ACHN (cell line): ENCODE results near the gene CTRB1.
"Not testable (repeated sequence)": the region's sequence is repeated elsewhere in the genome, so short reads cannot be mapped to it uniquely, and the experiment has no call there.

Source experiments
- DNase-seq: peaks from one replicate; pipeline ENCODE4 v3.0.0-alpha.2; 2015
- in situ Hi-C: cut with HindIII; loops from 2 replicates; pipeline ENCODE4 v1.10.0; 2017; ENCODE audit warnings: low sequenced_read_pairs, low pct_ligation_motif_present, low pct_unique_long_range_greater_than_20kb

The CTRB1 gene

DNA sequence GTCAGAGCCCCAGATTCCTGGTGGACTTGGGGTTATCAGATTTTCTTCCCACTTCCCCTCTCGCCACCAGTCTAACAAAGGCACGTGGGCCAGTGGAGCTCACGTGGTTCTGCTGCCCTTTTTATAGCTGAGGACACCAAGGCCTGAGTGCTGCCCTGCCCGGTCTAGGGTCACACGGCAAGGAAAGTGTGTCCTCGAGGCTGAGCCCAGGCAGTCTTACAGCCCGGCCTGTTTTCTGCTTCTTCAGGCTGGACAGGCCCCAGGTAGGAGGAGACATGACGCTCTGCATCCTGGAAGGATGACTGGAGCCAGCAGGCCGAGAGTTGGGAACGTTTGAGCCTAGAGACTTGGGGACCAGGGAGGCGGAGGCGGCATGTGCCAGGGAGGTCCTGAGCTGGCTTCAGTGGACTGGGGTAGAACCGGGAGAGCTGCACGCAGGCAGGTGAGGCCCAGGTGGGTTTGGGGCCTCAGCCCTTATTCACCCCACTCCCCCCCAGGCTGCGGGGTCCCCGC, 3.5 kb downstream of the CTRB1 start:
- no peak for DNase-seq
- in situ Hi-C loops, result no loop called here

DNA sequence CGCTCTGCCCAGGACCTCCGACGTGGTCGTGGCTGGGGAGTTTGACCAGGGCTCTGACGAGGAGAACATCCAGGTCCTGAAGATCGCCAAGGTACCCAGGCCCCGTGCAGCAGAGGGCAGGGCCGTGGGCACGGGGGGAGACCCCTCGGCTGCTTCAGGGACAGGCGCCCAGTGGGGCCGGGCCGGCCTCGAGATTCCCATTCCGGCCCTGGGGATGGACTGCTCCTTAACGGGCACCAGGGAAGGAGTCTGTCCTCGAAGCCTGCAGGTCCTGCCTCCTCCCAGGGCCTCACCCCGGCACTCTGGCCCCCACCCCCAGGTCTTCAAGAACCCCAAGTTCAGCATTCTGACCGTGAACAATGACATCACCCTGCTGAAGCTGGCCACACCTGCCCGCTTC, 4.3 kb downstream of the CTRB1 start:
- in situ Hi-C loops, result not testable (repeated sequence)

DNA sequence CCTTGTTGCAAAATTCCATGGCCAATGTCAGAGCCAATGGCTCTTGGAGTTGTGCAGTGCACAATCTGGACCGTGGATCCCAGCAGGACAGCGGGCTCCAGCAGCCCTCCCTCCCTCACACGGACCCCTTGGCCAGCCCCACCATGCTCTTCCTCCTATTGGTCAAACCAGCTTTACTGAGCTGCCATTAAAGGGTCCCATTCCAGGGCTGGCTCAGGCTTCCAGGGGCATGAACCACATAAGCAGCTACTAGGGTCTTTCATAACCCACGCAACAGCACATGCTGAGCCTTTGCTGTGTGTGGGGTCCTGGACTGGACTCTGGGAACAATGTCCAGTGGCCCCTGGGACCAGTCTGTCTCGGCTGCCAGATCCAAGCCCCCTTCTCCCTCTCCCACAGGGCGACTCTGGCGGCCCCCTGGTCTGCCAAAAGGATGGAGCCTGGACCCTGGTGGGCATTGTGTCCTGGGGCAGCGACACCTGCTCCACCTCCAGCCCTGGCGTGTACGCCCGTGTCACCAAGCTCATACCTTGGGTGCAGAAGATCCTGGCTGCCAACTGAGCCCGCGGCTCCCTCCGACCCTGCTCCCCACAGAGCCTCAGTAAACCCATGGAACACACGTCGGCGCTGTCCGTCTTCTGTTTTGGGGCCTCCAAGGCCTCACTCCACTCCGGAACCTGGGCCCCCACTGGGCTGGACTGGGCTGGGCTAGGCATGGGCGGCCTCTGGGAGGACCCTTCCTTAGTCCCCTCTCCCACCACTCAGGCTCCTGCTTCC, 5.7 kb downstream of the CTRB1 start:
- in situ Hi-C loops, result loop anchor here (25.0 kb wide), 1 partner anchor 163 kb away; no protein-coding TSS in a partner anchor
- no peak for DNase-seq

More for the DNA sequence above, 4.3 kb downstream of the CTRB1 start:
- DNase-seq, result not testable (repeated sequence)

- in situ Hi-C loops, result loop anchor here (25.0 kb wide), 1 partner anchor 162 kb away; no protein-coding TSS in a partner anchor
Observed at GRCh38 chr16:75225092-75225491, 6.3 kb downstream of the CTRB1 start.

DNA sequence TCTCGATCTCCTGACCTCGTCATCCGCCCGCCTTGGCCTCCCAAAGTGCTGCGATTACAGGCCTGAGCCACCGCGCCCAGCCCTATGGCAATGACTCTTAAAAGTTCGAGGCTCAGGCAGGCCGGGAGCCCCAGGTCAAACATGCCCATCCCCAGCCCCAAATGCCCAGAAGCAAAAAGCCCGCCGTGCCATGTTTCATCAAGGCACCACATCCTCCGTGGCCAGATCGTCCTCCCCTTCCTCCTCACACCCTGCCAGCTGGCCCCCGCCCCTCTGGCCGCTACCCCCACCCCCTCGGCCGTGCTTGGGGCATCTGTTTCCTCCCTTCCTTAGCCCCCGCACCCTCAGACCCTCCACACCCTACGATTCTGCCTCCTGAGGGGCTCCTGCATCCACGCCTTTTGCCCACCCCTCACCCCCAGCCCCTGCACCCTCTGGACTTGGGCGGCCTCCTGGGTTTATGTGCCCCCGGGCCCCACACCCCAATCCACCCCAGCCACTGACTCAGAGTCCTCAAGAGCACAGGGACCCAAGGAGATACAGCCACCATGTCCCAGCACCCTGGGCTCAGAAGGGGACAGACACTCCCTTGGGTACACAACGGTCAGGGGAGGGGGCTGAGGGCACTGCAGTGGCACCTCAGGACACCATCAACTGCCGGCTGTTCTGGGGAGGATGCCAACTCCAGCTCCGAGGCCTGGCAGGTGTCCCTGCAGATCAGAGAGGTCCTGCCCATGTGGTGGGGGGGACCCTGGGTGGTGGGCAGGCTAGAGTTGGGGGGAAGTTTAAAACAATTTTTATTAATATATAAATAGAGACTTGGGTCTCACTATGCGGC, 7.1 kb downstream of the CTRB1 start:
- DNase-seq, result no peak
- in situ Hi-C loops, result loop anchor here (25.0 kb wide), 1 partner anchor 161 kb away; no protein-coding TSS in a partner anchor

More at GRCh38 chr16:75225092-75225491, 6.3 kb downstream of the CTRB1 start:
- no peak for DNase-seq

- DNase-seq, result no peak
- in situ Hi-C loops, result loop anchor here (25.0 kb wide), 1 partner anchor 161 kb away; no protein-coding TSS in a partner anchor
Observed at GRCh38 chr16:75226550-75227360, 8.0 kb downstream of the CTRB1 start.

DNA sequence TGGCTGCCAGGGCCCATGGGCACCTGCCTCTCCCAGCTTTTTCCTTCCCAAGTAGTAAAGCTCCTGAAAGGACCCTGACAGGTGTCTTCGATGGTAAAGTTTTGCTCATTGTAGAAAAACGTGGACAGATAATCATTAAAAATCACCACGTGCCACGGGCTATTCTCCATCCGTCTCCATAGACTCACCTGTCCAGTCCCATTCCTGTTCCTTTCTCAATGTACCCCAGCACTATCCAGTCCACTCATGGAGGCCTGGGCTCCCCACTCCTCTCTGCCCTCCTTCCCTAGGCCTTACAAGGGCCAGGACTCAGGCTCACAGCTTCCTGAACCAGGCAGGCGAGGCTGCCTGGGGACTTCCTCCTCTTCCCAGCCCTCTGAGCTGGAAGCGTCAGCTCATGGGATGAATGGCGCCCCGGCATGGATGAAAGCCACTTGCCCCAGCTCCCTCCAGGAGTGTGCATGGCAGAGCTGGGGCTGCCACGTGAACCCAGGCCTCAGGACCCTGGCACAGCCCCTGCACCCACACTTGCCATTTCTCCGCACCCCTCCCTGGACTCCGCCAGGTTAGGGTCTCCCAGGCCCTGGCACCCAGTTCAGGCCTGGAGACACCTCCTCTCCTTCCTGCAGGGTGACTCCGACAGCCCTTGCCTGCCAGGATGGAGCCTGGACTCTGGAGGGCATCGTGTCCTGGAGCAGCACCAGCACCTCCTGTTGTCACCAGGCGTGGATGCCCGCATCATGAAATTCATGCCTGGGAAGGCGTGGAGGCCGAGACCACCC, 8.8 kb downstream of the CTRB1 start:
- no peak for DNase-seq
- in situ Hi-C loops, result loop anchor here (25.0 kb wide), 1 partner anchor 160 kb away; no protein-coding TSS in a partner anchor

- no peak for DNase-seq
- in situ Hi-C loops, result loop anchor here (25.0 kb wide), 1 partner anchor 159 kb away; no protein-coding TSS in a partner anchor
Observed at GRCh38 chr16:75228143-75228976, 9.6 kb downstream of the CTRB1 start.

GRCh38 chr16:75229172-75230031, 10.6 kb downstream of the CTRB1 start:
- in situ Hi-C loops, result loop anchor here (25.0 kb wide), 1 partner anchor 158 kb away; no protein-coding TSS in a partner anchor
- no peak for DNase-seq

GRCh38 chr16:75230471-75231110, 11.8 kb downstream of the CTRB1 start:
- in situ Hi-C loops, result loop anchor here (25.0 kb wide), 1 partner anchor 157 kb away; no protein-coding TSS in a partner anchor

GRCh38 chr16:75231570-75231969, 12.8 kb downstream of the CTRB1 start:
- no peak for DNase-seq
- in situ Hi-C loops, result loop anchor here (25.0 kb wide), 1 partner anchor 156 kb away; no protein-coding TSS in a partner anchor

More at GRCh38 chr16:75230471-75231110, 11.8 kb downstream of the CTRB1 start:
- no peak for DNase-seq

DNA sequence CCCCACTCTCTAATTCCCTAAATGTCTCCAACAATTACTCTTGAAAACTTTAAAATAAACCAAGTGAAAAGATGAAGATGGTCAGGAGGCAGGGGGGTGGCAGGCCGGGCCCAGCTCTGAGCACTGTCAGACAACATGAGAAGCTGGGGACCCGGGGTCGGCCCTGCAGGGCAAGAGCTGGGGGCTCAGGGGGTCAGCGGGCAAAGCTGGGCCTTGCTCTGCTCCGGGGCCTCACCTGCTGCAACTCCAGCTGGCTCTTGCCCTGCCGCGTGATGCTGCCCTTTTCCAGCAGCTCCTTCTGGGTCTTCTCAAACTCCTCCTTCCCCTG, 14.8 kb downstream of the CTRB1 start:
- in situ Hi-C loops, result loop anchor here (25.0 kb wide), 1 partner anchor 154 kb away; no protein-coding TSS in a partner anchor
- DNase-seq, result no peak

GRCh38 chr16:75234856-75235696, 16.3 kb downstream of the CTRB1 start:
- in situ Hi-C loops, result loop anchor here (25.0 kb wide), 1 partner anchor 152 kb away; no protein-coding TSS in a partner anchor
- DNase-seq, result no peak

- in situ Hi-C loops, result loop anchor here (25.0 kb wide), 1 partner anchor 152 kb away; no protein-coding TSS in a partner anchor
Observed at GRCh38 chr16:75235721-75236193, 17.0 kb downstream of the CTRB1 start.

More at GRCh38 chr16:75235721-75236193, 17.0 kb downstream of the CTRB1 start:
- no peak for DNase-seq
